Activated naive CD8-positive, alpha-beta T cell treated with anti-CD3 and anti-CD28 coated beads, Interleukin-2, amount 50 U/mL, for 16 hours (primary cell): Measurements from ENCODE around the gene SUPT3H.

Experiments used
- DNase-seq: peaks from one replicate; pipeline ENCODE4 v3.0.0-alpha.2; 2020; ENCODE audit warnings: low read depth, low spot score

SUPT3H gene

GRCh38 chr6:45118754-45119153, 259.0 kb downstream of the SUPT3H start:
- DNase-seq, result no peak

GRCh38 chr6:45116714-45117410, 260.9 kb downstream of the SUPT3H start:
- DNase-seq, result no peak

GRCh38 chr6:45115696-45116095, 262.0 kb downstream of the SUPT3H start:
- no peak for DNase-seq

GRCh38 chr6:45112711-45113110, 265.0 kb downstream of the SUPT3H start:
- no peak for DNase-seq

GRCh38 chr6:45109551-45109950, 268.2 kb downstream of the SUPT3H start:
- no peak for DNase-seq

- DNase-seq, result no peak
Measured at GRCh38 chr6:45105170-45105820, 272.4 kb downstream of the SUPT3H start.

GRCh38 chr6:45104429-45104828, 273.3 kb downstream of the SUPT3H start:
- DNase-seq, result no peak

- no peak for DNase-seq
Measured at GRCh38 chr6:45098256-45098655, 279.5 kb downstream of the SUPT3H start.

GRCh38 chr6:45094831-45095230, 282.9 kb downstream of the SUPT3H start:
- DNase-seq, result no peak

GRCh38 chr6:45092135-45092534, 285.6 kb downstream of the SUPT3H start:
- DNase-seq, result no peak

- DNase-seq, result no peak
Measured at GRCh38 chr6:45086360-45087084, 291.2 kb downstream of the SUPT3H start.

GRCh38 chr6:45084257-45084656, 293.5 kb downstream of the SUPT3H start:
- DNase-seq, result no peak

- no peak for DNase-seq
Measured at GRCh38 chr6:45082091-45082490, 295.6 kb downstream of the SUPT3H start.

- DNase-seq, result no peak
Measured at GRCh38 chr6:45081634-45082033, 296.1 kb downstream of the SUPT3H start.

GRCh38 chr6:45078432-45078831, 299.3 kb downstream of the SUPT3H start:
- DNase-seq, result no peak

GRCh38 chr6:45076217-45076930, 301.4 kb downstream of the SUPT3H start:
- DNase-seq, result no peak

GRCh38 chr6:45075246-45075645, 302.5 kb downstream of the SUPT3H start:
- no peak for DNase-seq

- no peak for DNase-seq
Measured at GRCh38 chr6:45074439-45074838, 303.3 kb downstream of the SUPT3H start.

GRCh38 chr6:45073771-45074170, 304.0 kb downstream of the SUPT3H start:
- DNase-seq, result no peak

GRCh38 chr6:45072673-45073072, 305.1 kb downstream of the SUPT3H start:
- DNase-seq, result no peak

- no peak for DNase-seq
Measured at GRCh38 chr6:45072016-45072415, 305.7 kb downstream of the SUPT3H start.

- no peak for DNase-seq
Measured at GRCh38 chr6:45069091-45069490, 308.6 kb downstream of the SUPT3H start.
